HK-2 (cell line): Measurements from ENCODE around the gene BCKDK.

Experiments
- DNase-seq: peaks from one replicate; pipeline ENCODE4 v3.0.0-alpha.2; 2018; ENCODE audit not compliant: unreplicated experiment

The BCKDK gene

GRCh38 chr16:31108035-31108793 is at the start of gene BCKDK:
BCKDK (plus strand) TSS chr16:31108386; CDS start chr16:31109224, 838 bp downstream.
- DNase-seq: peak; percentile 87

GRCh38 chr16:31061126-31061812 is 46.9 kb upstream of the BCKDK start:
- no peak for DNase-seq

- DNase-seq: no peak
Observed at GRCh38 chr16:31061813-31062440, 46.3 kb upstream of the BCKDK start.

GRCh38 chr16:31063495-31063842 is 44.7 kb upstream of the BCKDK start:
- DNase-seq: no peak

- DNase-seq: no peak
Observed at GRCh38 chr16:31063843-31064611, 44.2 kb upstream of the BCKDK start.

GRCh38 chr16:31064882-31065461 is 43.2 kb upstream of the BCKDK start:
- DNase-seq: no peak

GRCh38 chr16:31067342-31067741 is 40.8 kb upstream of the BCKDK start:
- DNase-seq: no peak

- DNase-seq: no peak
Observed at GRCh38 chr16:31071861-31072260, 36.3 kb upstream of the BCKDK start.

- DNase-seq: peak; percentile 57
Observed at GRCh38 chr16:31072540-31073141, 35.5 kb upstream of the BCKDK start.

- DNase-seq: peak; percentile 92
Observed at GRCh38 chr16:31073142-31073969, 34.8 kb upstream of the BCKDK start.

GRCh38 chr16:31073970-31074813 is 34.0 kb upstream of the BCKDK start, which contains the start of the genes ZNF646 and ZNF668:
ZNF646 (plus strand) TSS chr16:31074422; CDS start chr16:31076325, 1,903 bp downstream.
ZNF668 (minus strand) TSS chr16:31074240; CDS start chr16:31064459, 9,781 bp downstream.
- peak; percentile 99 for DNase-seq

- DNase-seq: no peak
Observed at GRCh38 chr16:31074814-31075183, 33.4 kb upstream of the BCKDK start.

- no peak for DNase-seq
Observed at GRCh38 chr16:31076319-31076718, 31.9 kb upstream of the BCKDK start.

- no peak for DNase-seq
Observed at GRCh38 chr16:31077024-31077423, 31.2 kb upstream of the BCKDK start.

- DNase-seq: no peak
Observed at GRCh38 chr16:31077592-31078396, 30.4 kb upstream of the BCKDK start.

- no peak for DNase-seq
Observed at GRCh38 chr16:31078597-31079341, 29.4 kb upstream of the BCKDK start.

GRCh38 chr16:31079342-31079944 is 28.7 kb upstream of the BCKDK start:
- no peak for DNase-seq
